Pons (tissue), 1 donor: Measurements from ENCODE around the gene NR3C2.

Experiments used
- DNase-seq: peaks from one replicate; pipeline ENCODE4 v3.0.0-alpha.2; 2016; ENCODE audit warnings: low spot score

Gene NR3C2

DNA sequence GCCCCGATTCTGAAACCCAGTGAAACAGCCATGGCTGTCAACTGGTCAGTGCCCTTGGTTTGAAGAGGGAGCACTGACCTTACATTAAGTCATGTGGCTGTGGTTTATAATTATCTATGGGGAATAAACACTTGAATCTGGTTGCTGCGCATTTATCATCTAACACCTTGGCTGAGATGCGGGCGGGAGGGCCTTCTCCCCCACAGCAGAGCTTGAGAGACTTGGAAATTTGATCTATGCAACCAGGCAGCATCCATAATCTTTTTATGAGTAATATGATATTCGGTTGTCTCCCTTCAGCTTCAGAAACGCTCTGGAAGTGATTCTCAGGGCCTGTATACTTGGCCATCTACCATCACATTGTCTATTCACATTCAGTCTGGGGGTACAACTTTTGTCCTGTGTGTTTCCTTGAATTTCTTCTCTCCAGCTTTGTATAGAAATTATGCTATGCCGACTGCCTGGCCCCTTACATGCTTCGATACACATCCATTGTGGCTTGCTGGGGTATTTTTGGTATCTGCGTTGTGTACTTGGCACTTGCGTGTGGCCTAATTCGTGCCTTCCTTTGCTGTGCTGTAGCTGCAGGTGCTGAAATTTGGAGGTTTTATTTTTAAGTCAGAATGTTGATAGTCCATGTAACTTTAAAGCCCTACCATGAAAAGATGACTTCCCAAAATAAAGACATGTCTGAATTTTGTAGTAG is 388.8 kb downstream of the NR3C2 start:
- DNase-seq: no peak

DNA sequence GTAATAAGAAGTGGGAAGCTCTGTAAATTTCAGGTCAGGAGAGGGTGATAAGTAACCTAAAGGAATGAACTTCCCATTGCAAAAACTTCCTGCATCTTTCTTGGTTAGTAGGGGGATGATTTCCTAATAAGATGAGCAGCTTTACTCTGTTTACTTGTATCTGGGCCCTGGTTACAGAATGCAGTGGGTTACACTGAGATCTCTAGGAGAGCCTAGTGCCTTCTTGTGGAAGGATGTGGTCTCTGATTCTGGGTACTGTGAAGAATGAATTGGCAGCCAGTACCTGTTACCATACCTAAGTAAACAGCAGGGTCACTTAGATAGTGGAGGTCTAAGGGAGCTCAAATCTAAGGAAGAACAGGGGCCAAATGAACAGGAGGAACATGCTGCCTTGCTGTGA is 389.8 kb downstream of the NR3C2 start:
- no peak for DNase-seq

DNA sequence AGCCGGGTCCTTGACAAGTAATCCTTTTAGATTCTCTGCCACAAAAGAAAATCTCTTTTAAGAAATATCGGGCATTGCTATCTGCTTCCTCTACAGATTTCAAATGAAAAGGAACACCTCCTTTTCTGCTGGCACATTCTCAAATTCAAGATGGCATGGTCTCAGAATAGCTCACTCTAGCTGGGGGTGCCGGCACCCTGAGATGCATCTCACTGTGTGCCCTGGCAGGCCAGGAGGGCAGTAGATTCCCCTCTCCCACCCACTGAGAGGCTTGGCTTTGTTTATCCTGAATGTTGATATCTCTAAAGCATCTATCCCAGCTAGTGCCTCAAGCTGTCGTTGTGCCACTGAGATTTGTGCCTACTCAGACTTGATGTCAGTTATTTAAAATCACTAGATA is 390.8 kb downstream of the NR3C2 start:
- no peak for DNase-seq

DNA sequence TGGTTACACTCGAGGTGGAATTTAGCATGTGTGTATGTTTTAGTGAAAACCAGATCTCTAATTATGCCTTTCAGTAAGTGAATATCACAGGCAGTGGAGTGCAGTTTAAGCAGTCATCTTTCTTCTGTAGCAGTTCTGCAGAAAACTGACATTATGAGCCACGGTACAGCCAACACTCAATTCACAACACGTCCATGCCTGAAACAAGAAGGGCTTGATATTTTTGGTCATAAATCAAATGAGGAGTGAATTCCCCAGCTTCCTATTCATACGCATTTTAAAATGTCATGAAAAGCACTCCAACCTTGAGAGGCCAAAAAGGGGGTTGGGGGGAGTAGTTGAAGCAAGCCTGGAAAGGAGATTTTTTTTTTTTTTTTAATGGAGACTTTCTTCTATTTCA is 393.6 kb downstream of the NR3C2 start:
- no peak for DNase-seq

DNA sequence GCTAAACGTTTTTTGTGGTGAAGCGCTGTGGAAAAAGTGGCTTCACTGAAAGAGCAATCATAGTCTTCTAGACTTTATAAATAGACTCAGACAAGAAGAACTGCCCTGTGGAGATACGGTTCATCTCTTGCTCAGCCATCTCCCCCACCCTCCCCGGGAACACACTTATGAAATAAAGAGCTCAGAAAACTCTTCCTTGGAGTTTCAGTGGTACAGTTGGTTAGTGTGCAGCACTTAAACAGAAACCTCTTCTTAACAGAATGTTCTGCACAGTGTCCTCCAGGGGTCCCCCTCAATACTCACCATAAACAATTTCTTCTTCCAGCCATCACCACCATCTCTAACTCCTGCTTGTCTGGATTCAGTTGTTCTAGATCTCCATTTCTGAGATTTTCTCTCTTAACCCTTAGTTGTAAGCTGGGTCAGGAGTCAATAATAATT is 397.3 kb downstream of the NR3C2 start:
- no peak for DNase-seq

DNA sequence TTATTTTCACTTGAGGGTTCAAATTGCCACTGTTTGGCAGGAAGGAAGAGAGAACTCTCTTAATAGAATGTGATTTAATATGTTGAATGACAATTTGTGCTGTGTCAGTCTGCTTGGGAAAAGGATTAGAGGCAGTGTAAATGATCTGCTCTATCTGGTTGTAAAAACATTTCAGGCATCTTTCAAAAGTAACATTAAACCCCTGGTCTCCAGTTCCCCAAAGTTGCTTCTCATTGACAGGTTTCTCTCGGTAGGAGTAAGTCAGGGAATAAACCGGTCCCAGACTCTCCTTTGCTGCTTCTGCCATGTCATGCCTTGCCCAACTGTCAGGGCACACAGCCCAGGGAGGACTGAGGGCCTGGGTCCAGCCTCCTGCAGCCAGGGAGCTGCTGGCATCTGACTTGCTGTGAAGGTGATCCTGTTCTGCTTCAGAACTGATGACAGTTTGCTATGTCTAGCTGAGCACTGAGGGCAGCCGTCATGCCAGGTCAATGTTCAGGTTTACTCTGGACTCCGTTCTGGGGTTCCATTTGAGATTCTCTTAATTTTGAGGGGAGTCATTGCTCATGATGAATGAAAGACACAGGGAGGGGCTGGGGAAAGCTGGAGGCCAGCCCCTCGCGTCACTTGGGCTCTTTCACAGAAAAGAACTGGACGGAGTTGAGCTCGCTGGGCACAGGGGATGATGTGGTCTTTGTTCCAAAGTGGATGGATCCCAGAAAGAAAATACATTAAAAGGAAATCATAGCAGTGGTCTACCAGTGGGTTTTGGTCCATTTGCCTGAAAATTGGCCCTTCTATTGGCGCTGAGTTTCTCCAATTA is 397.9 kb downstream of the NR3C2 start:
- peak; percentile 24 for DNase-seq

DNA sequence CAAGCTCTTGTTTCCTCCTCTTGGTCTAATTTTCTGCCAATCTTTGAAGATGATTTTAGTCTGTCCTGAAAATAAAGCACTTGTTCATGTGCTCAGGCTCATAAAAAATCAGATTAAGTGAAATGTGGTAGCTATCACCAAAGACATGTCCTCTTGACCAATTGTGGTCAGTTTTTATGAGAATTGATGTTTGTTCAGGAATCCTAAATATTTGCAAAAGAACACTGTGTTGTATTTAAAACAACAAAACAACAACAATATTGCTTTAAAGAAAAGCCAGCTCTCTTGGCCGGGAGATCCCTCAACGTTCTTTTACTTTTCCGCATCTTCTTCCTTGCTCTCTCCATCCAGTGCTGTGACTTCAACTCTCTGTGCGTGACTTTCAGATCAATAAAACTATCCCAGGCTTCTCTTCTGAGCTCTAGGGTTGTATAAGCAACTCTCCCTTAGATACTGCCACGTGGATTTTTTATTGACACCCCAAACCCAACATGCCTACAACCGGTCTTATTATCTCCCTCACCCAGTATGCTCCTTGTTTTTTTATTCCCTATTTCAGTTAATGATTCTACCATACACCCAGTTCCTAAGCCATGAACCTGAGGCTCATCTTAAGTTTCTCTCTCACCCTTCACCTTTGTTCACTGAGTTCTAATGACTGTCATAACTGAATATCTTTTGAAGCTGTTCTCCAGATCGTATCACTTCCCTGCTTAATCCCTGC is 400.4 kb downstream of the NR3C2 start:
- no peak for DNase-seq

DNA sequence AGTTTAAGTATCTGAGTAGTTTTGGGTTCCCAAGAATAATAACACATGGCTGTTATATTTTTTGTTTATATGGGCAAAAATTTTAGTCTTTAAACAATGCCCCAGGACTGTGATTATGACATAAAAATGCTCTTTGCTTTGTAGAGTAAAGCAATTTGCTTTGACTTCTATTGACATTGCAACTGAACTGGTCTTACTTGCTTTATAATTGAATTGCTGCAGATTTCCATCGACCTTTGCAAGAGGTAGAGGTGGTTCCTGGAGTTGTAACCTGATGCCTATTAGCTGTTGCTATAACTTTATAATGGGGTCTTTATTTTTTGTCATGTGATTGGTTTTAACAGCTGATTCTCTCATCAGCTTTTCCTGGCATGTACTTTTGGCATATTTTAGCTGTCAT is 407.4 kb downstream of the NR3C2 start:
- no peak for DNase-seq

DNA sequence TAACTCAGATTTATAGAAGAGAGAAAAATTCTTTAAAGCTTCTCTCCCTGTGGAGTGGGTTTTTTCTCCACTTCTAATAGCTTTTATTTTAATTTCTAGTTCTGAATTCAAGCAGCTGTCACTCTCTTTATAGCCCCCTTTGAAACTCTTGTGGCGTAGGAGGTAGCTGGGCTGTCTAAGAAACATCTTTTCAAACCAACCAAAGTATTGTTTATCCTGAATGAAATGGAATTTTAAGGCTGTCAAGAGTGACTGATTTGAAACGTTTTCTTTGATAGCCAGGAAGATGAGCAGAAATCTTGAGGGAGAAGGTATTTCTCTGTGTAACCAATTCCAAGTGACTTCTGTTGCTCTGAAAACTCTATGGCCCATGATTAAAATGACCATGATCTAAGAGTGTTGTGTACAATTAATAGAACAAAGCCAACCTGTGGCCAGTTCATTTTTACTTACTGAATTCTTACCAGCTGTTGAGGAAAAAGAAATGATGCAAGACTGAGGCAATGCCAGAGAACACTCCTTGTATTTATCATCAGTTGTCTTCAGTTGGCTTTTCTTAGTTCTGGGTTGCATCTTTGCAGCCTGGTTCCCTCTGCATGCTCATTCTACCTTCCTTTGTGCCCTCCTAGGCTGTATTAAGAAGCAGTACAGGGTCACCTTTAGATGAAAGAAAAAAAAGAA is 411.9 kb downstream of the NR3C2 start:
- DNase-seq: no peak

DNA sequence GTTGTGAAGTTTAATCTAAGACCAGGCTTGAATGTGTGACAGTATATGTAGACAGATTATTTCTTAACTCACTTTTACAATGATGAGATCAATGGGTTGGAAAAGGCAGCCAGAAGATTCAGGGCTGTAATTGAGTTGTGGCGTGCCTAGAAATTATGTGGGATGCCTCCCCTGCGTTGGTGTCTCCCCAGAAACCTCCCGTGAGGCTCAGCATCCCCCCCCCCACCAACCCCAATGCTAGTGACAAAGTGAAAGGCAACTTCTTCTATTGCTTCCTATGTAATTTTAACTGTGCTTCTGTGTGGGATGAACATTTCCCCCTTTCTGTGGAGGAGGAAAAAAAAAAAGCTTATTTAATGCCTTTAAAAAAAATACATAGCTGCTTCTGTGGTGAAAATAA is 412.4 kb downstream of the NR3C2 start:
- DNase-seq: no peak
